DOHH2 (cell line): ENCODE measurements around the gene POMGNT2.

ENCODE experiments used
- H3F3A ChIP-seq: fragments of 200-600 bp; sonication (generic), shearing (Covaris generic); 2 replicates; pipeline ENCODE4 v1.6.0; 2016; ENCODE audit warnings: antibody characterized with exemption, mild to moderate bottlenecking; ENCODE audit not compliant: control insufficient read depth, insufficient read depth
- H3K27ac ChIP-seq: fragments of 200-600 bp; sonication (generic); 2 replicates; pipeline ENCODE4 v1.5.1; 2014; ENCODE audit warnings: low read depth, mild to moderate bottlenecking, low read length, moderate library complexity
- H3K27me3 ChIP-seq: fragments of 200-600 bp; sonication (generic); 2 replicates; pipeline ENCODE4 v1.6.1; 2014; ENCODE audit warnings: mild to moderate bottlenecking, low read length, mixed read lengths; ENCODE audit not compliant: control insufficient read depth
- H3K36me3 ChIP-seq: fragments of 200-600 bp; sonication (generic); 2 replicates; pipeline ENCODE4 v1.6.1; 2014; ENCODE audit warnings: mild to moderate bottlenecking, low read length, moderate library complexity, mixed read lengths; ENCODE audit not compliant: control insufficient read depth
- H3K4me1 ChIP-seq: fragments of 200-600 bp; sonication (generic); 2 replicates; pipeline ENCODE4 v1.6.1; 2014; ENCODE audit warnings: mild to moderate bottlenecking, low read length, mixed read lengths; ENCODE audit not compliant: control insufficient read depth
- H3K4me2 ChIP-seq: fragments of 200-600 bp; sonication (generic); 2 replicates; pipeline ENCODE4 v1.6.0; 2014; ENCODE audit warnings: mild to moderate bottlenecking, low read length, moderate library complexity
- H3K4me3 ChIP-seq: fragments of 200-600 bp; sonication (generic); 2 replicates; pipeline ENCODE4 v1.5.1; 2014; ENCODE audit warnings: mild to moderate bottlenecking, low read length, mixed read lengths
- H3K79me2 ChIP-seq: fragments of 200-600 bp; sonication (generic); 2 replicates; pipeline ENCODE4 v1.6.1; 2014; ENCODE audit warnings: mild to moderate bottlenecking, low read length, mixed read lengths; ENCODE audit not compliant: control insufficient read depth
- H3K9me2 ChIP-seq: fragments of 200-600 bp; sonication (generic); replicated peaks from 2 replicates; pipeline ENCODE4 v1.6.1; 2014; ENCODE audit warnings: mild to moderate bottlenecking, low read length, mixed read lengths; ENCODE audit not compliant: control insufficient read depth
- H3K9me3 ChIP-seq: fragments of 200-600 bp; sonication (generic); 2 replicates; pipeline ENCODE4 v1.6.1; 2014; ENCODE audit warnings: antibody characterized with exemption, low read length, mixed read lengths; ENCODE audit not compliant: control insufficient read depth, insufficient read depth
- H4K20me1 ChIP-seq: fragments of 200-600 bp; sonication (generic); 2 replicates; pipeline ENCODE4 v1.6.0; 2014; ENCODE audit warnings: low read depth, mild to moderate bottlenecking, antibody characterized with exemption, low read length, moderate library complexity; ENCODE audit not compliant: control insufficient read depth, insufficient read depth
- CTCF ChIP-seq: fragments of 200-600 bp; sonication (generic); IDR thresholded peaks from one replicate; pipeline ENCODE4 v1.5.1; 2014; ENCODE audit warnings: antibody characterized with exemption, mild to moderate bottlenecking, low read depth, low read length; ENCODE audit not compliant: poor library complexity, severe bottlenecking
- EZH2phosphoT487 ChIP-seq: fragments of 200-600 bp; sonication (generic); IDR thresholded peaks from 2 replicates; pipeline ENCODE4 v1.6.1; 2017; ENCODE audit warnings: borderline replicate concordance, mild to moderate bottlenecking, antibody characterized with exemption, low read length, moderate library complexity, mixed read lengths

Gene POMGNT2

DNA sequence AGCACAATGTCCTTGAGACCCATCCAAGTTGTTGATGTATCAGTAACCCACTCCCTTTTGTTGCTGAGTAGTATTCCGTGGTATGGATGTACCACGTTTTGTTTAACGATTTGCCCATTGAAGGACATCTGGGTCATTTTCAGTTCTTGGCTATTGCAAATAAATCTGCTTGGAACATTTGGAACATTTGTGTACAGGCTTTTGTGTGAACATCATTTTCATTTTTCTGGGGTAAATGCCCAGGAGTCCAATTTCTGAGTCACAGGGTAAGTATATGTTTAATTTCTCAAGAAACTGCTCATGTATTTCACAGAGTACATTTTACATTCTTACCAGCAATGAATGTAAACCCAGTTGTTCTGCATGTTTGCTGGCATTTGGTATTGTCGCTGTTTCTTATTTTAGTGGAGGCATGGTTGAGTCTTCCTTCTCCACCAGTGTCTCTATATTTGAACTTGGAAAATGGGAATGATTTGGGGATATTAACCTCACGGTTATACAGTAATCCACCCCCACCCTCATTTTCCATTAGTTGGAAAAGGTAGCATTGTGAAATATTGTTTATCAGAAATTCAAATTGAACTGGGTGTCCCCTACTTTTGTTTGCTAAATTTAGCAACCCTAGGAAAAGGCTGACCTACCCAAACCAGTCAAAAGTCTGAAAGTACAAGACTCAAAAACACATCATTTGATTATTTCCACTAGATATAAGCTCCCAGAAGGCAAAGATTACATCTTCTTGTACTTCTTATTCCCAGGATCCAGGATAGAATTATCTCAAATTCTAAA lies 30.8 kb downstream of the POMGNT2 start:
- Histone ChIP-seq H3K4me3 (no peak overlapping the region), H3K36me3 (no peaks in the 10 kb centered on the region), H3F3A (no peaks in the 10 kb centered on the region), H3K79me2 (no peaks in the 10 kb centered on the region), H3K9me3 (peaks cover 3% of the 10 kb centered on the region; the same call in 1 of the 2 replicates), H3K27me3 (no peaks in the 10 kb centered on the region), H4K20me1 (no peaks in the 10 kb centered on the region), H3K4me2 (no peak overlapping the region), H3K4me1 (no peaks in the 10 kb centered on the region), H3K27ac (no peak overlapping the region), H3K9me2 (no peaks in the 10 kb centered on the region)
- TF ChIP-seq EZH2phosphoT487, result no peak
- no peak for TF ChIP-seq CTCF

DNA sequence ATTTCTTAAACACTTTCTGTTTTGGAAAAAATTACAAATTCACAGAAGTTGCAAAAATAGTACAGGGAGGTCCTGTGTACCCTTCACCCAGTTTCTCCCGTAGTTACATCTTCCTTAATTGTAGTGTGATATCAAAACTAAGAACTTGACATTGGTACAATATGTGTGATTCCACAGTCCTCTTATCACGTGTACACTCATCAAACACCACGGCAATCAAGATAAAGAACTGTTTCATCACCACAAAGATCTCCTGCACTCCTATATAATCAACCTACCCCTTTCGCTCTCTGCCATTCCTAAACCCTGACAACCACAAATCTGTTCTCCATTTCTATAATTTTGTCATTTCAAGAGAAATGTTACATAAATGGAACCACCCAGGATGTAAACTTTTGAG lies 31.4 kb downstream of the POMGNT2 start:
- Histone ChIP-seq H3K4me1 (no peaks in the 10 kb centered on the region), H3K9me2 (no peaks in the 10 kb centered on the region), H3K27me3 (no peaks in the 10 kb centered on the region), H3K27ac (no peak overlapping the region), H4K20me1 (no peaks in the 10 kb centered on the region), H3K4me3 (no peak overlapping the region), H3K9me3 (no peaks in the 10 kb centered on the region), H3F3A (no peaks in the 10 kb centered on the region), H3K79me2 (no peaks in the 10 kb centered on the region), H3K4me2 (no peak overlapping the region), H3K36me3 (no peaks in the 10 kb centered on the region)
- TF ChIP-seq EZH2phosphoT487 (no peak), CTCF (no peak)

DNA sequence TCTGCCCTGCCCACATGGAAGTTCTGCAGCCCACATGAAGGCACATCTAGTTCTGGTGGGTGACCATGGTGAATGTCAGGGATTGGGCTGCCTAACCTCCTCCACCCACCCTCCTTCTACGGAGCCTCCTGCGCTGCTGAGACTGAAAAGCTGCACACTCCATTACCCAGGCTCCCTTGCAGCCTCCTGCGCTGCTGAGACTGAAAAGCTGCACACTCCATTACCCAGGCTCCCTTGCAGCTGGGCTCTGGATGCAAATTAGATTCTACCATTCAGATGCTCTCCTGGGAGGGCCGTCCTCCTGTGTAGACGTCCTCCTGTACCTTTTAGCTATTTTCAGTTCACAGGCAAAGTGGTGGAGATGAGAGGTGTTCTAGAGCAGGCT lies 32.1 kb downstream of the POMGNT2 start:
- no peaks in the 10 kb centered on the region for H3K27me3 ChIP-seq
- no peaks in the 10 kb centered on the region for H3K9me2 ChIP-seq
- H3K4me2 ChIP-seq, result no peak overlapping the region
- H3K4me1 ChIP-seq, result no peaks in the 10 kb centered on the region
- TF ChIP-seq CTCF (no peak), EZH2phosphoT487 (no peak)
- H4K20me1 ChIP-seq, result no peaks in the 10 kb centered on the region
- H3K27ac ChIP-seq, result no peak overlapping the region
- no peaks in the 10 kb centered on the region for H3K9me3 ChIP-seq
- no peaks in the 10 kb centered on the region for H3K79me2 ChIP-seq
- no peak overlapping the region for H3K4me3 ChIP-seq
- no peaks in the 10 kb centered on the region for H3F3A ChIP-seq
- no peaks in the 10 kb centered on the region for H3K36me3 ChIP-seq
